Measurements from ENCODE around the gene DKK3. TPM values are rescaled to one million over a fixed set of nuclear protein-coding genes. Genes with fewer than 3 reads are reported as not detected.
A peak's percentile ranks its signal among the peaks of the same experiment; 100 is the strongest.
"Not testable (repeated sequence)": the region's sequence is repeated elsewhere in the genome, so short reads cannot be mapped to it uniquely, and the experiment has no call there.

DKK3 gene
- total RNA-seq, 2 experiments from 2014 or later, result 8.1 to 12.0 TPM

- Mint-ChIP-seq H3K36me3 (no peaks in the 10 kb centered on the region), H3K9me3 (no peaks in the 10 kb centered on the region), H3K27me3 (peaks cover 16% of the 10 kb centered on the region), H3K27ac (no peak overlapping the region), H3K4me1 (peaks cover 7% of the 10 kb centered on the region), H3K4me3 (no peak overlapping the region)
- ATAC-seq (ENCODE audit: low read depth), result no peak
- POLR2A ChIA-PET, result no interaction called here
- no peak for DNase-seq
These were observed 36.4 kb upstream of the DKK3 start for GRCh38 chr11:12044799-12045198.

- Mint-ChIP-seq H3K27ac (no peak overlapping the region), H3K36me3 (no peaks in the 10 kb centered on the region), H3K4me1 (peaks cover 7% of the 10 kb centered on the region), H3K27me3 (peaks cover 16% of the 10 kb centered on the region), H3K9me3 (no peaks in the 10 kb centered on the region), H3K4me3 (no peak overlapping the region)
- POLR2A ChIA-PET, result no interaction called here
- DNase-seq (peak; percentile 69), ATAC-seq (ENCODE audit: low read depth) (peak; percentile 70)
These were observed 35.7 kb upstream of the DKK3 start for GRCh38 chr11:12043959-12044791.

DNA sequence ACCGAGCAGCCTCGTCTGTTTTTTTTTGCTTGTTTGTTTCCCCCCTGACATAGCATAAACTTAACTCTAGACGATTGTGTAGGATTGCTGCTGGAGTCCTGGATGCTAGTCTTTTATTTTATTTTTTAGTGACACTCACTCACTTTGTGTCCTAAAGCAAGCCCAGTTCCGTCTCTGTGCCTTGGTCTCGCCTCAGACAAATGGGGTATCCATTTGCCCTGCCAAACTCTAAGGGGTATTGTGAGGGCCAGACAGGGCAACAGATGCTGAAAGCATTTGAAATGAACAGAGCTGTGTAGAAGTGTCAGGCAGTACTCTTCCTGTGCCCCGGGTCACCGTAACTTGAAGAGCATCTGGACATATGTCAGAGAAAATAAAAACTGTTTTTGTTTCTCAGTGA lies 34.8 kb upstream of the DKK3 start:
- no peak overlapping the region for H3K4me3 Mint-ChIP-seq
- H3K27me3 Mint-ChIP-seq, result peaks cover 16% of the 10 kb centered on the region
- no peak overlapping the region for H3K27ac Mint-ChIP-seq
- ATAC-seq (ENCODE audit: low read depth) (no peak), DNase-seq (no peak)
- H3K4me1 Mint-ChIP-seq, result peaks cover 5% of the 10 kb centered on the region
- no peaks in the 10 kb centered on the region for H3K9me3 Mint-ChIP-seq
- no peaks in the 10 kb centered on the region for H3K36me3 Mint-ChIP-seq
- POLR2A ChIA-PET, result no interaction called here

- Mint-ChIP-seq H3K27me3 (peaks cover 19% of the 10 kb centered on the region), H3K4me1 (peaks cover under 1% of the 10 kb centered on the region), H3K27ac (no peak overlapping the region), H3K9me3 (no peaks in the 10 kb centered on the region), H3K36me3 (no peaks in the 10 kb centered on the region), H3K4me3 (no peak overlapping the region)
- no peak for DNase-seq
- POLR2A ChIA-PET, result no interaction called here
- ATAC-seq (ENCODE audit: low read depth), result no peak
These were observed 33.8 kb upstream of the DKK3 start for GRCh38 chr11:12042215-12042676.

- DNase-seq; H3K4me3 Mint-ChIP-seq; H3K9me3 Mint-ChIP-seq; H3K4me1 Mint-ChIP-seq; POLR2A ChIA-PET; H3K27ac Mint-ChIP-seq; ATAC-seq (ENCODE audit: low read depth); H3K36me3 Mint-ChIP-seq: not testable (repeated sequence)
- peaks cover 28% of the 10 kb centered on the region for H3K27me3 Mint-ChIP-seq
These were observed 32.3 kb upstream of the DKK3 start for GRCh38 chr11:12040719-12041118.

DNA sequence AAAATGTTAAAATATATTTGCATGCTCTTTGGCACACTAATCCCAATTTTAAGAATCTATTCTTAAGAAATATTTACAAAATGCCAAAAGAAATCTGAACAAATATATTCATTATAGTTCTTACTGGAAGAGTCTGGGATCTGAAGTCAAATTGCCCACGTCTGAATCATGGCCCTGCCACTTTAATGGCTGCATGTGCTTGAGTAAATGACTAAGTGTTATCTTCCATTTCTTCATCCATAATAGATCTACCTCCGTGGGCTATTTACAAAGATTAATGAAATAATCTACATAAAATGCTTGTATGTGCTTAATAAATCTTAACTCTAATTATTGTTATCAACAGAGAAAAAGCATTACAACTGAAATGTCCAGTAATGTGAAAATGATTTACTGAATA lies 24.5 kb upstream of the DKK3 start:
- Mint-ChIP-seq H3K27me3 (peaks cover 38% of the 10 kb centered on the region), H3K4me1 (no peaks in the 10 kb centered on the region), H3K9me3 (no peaks in the 10 kb centered on the region), H3K36me3 (no peaks in the 10 kb centered on the region), H3K27ac (no peak overlapping the region), H3K4me3 (no peak overlapping the region)
- DNase-seq, result no peak
- POLR2A ChIA-PET, result no interaction called here
- no peak for ATAC-seq (ENCODE audit: low read depth)

DNA sequence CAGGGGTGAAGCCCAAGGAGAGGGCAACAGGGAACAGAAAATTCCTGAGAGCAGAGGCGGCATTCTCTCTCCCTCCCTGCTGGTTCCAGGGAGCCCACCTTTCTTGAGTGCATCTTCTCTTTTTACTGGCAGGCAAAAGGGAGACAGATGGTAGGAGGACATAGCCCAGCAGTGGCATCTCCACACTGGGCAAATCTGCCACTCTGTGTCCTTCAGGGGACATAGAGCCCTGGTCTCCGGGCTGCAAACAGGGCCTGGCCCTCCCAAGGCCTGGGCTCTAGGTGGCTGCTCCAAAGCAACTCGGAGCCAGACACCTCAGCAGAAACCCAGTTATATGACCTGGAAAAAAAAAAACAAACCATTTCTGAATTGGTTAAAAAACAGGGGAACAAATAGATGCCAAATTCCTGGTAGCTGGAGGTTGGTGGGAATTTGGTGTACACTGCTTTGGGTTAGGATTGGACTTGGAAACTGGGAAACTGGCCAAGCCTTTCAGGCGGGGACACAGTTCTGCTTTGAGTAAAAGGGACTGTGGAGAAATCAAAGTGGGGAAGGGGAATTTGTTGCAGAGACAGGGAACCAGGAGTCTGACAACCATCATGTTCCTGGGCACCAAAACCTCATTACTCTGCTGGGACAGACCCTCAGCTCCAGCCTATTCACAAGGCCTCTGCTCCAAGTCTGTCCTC lies 23.6 kb upstream of the DKK3 start:
- Mint-ChIP-seq H3K4me3 (no peak overlapping the region), H3K27me3 (peaks cover 30% of the 10 kb centered on the region), H3K27ac (no peak overlapping the region), H3K9me3 (no peaks in the 10 kb centered on the region), H3K4me1 (no peaks in the 10 kb centered on the region), H3K36me3 (no peaks in the 10 kb centered on the region)
- ATAC-seq (ENCODE audit: low read depth) (no peak), DNase-seq (no peak)
- POLR2A ChIA-PET, result no interaction called here

- Mint-ChIP-seq H3K9me3 (no peaks in the 10 kb centered on the region), H3K36me3 (no peaks in the 10 kb centered on the region), H3K4me3 (no peak overlapping the region), H3K27me3 (peaks cover 10% of the 10 kb centered on the region), H3K27ac (no peak overlapping the region), H3K4me1 (peaks cover 6% of the 10 kb centered on the region)
- no peak for ATAC-seq (ENCODE audit: low read depth)
- POLR2A ChIA-PET, result no interaction called here
- DNase-seq, result no peak
These were observed 21.4 kb upstream of the DKK3 start for GRCh38 chr11:12029738-12030363.

DNA sequence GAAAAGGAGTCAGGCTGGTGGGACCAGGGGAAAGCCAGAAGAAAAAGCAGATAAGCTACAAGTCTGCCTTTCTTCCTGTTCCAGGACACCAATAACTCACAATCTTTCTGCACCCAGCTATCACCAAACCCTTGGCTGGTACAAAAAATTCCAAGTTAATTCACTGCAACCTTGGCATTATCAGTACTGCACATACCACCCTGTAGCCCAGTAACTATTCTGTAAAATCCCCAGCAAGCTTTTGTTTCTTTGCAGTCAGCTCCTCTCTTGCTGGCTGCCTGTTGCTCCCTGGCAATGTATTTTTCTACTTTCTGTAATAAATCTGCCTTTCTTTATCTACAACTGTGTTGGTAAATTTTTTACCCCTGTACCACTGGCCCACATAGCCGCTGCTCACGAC lies 20.7 kb upstream of the DKK3 start:
- Mint-ChIP-seq H3K9me3 (peaks cover 4% of the 10 kb centered on the region), H3K4me3 (no peak overlapping the region), H3K4me1 (peaks cover 6% of the 10 kb centered on the region), H3K27ac (no peak overlapping the region), H3K36me3 (no peaks in the 10 kb centered on the region), H3K27me3 (peaks cover 7% of the 10 kb centered on the region)
- POLR2A ChIA-PET, result no interaction called here
- ATAC-seq (ENCODE audit: low read depth), result no peak
- DNase-seq, result no peak

- POLR2A ChIA-PET, result no interaction called here
- no peaks in the 10 kb centered on the region for H3K36me3 Mint-ChIP-seq
- DNase-seq, result no peak
- peaks cover 4% of the 10 kb centered on the region for H3K27me3 Mint-ChIP-seq
- no peak overlapping the region for H3K4me3 Mint-ChIP-seq
- no peak for ATAC-seq (ENCODE audit: low read depth)
- H3K9me3 Mint-ChIP-seq, result peaks cover 6% of the 10 kb centered on the region
- peaks cover 6% of the 10 kb centered on the region for H3K4me1 Mint-ChIP-seq
- H3K27ac Mint-ChIP-seq, result no peak overlapping the region
These were observed 19.9 kb upstream of the DKK3 start for GRCh38 chr11:12028303-12028702.

DNA sequence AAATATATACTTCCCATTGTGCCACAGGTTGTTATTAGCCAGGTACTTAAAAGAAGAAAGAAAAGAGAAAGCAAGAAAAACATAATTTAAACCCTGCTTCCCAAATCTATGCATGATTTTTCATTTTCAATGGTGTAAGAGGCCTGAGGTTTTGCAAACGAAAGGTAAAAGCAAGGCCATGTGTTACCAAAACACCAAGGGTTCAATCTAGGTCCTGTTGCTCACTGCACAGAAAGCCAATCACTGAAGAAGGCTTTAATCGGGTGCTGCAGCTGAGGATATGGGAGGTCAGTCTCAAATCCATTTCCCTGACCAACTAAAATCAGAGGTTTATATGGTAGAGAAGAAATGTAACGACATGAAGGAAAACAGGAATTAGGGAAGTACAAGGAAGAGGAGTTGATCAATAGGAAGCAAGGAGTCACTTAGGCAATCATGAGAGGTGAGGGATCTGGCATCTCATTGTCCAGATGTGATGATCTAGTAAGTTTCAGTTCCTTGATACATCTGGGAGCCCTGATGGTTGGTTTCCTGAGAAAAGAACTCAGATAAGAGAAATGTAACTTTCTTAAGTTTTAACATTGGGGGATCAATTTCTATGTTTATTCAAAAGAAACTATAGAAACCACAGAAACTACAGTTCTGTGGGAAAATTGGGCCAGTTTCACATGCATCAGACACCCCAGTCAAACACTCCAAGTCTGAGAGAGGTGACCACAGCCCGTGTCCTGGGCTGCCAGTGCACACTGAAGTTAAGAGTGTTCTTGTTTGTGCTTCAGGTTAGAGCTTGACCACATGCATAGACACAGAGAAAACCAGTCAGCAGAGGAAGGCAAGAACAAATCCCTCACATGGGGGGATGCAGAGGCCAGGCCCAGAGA lies 18.1 kb upstream of the DKK3 start:
- DNase-seq (no peak), ATAC-seq (ENCODE audit: low read depth) (no peak)
- POLR2A ChIA-PET, result no interaction called here
- H3K4me3 Mint-ChIP-seq, result no peak overlapping the region
- H3K27ac Mint-ChIP-seq, result no peak overlapping the region
- peaks cover 6% of the 10 kb centered on the region for H3K9me3 Mint-ChIP-seq
- no peaks in the 10 kb centered on the region for H3K36me3 Mint-ChIP-seq
- peaks cover 6% of the 10 kb centered on the region for H3K4me1 Mint-ChIP-seq
- H3K27me3 Mint-ChIP-seq, result peaks cover 5% of the 10 kb centered on the region

DNA sequence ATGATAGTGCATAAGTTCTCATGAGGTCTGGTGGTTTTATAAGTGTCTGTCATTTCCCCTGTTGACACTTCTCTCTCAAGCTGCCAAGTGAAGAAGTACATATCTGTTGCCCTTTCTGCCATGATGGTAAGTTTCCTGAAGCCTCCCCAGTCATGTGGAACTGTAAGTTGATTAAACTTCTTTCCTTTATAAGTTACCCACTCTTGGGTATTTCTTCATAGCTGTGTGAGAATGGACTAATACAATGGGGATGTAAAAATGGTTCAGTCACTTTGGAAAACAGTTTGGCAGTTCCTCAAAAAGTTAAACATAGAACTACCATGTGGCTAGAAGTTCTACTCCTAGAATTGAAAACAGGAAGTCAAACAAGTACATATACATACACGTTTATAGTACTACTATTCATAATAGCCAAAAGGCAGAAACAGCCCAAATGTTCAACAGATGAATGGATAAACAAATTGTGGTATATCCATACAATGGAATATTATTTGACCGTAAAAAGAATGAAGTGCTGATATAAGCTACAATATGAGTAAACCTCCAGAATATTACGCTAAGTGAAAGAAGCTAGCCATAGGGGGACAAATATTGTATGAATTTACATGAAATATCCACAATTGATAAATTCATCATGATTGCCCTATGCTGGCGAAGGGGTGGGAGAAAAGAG lies 16.0 kb upstream of the DKK3 start:
- ATAC-seq (ENCODE audit: low read depth) (no peak), DNase-seq (no peak)
- POLR2A ChIA-PET, result no interaction called here
- Mint-ChIP-seq H3K4me1 (peaks cover 6% of the 10 kb centered on the region), H3K27ac (no peak overlapping the region), H3K36me3 (no peaks in the 10 kb centered on the region), H3K9me3 (peaks cover 6% of the 10 kb centered on the region), H3K4me3 (no peak overlapping the region), H3K27me3 (peaks cover 11% of the 10 kb centered on the region)

- POLR2A ChIA-PET, result no interaction called here
- peaks cover 6% of the 10 kb centered on the region for H3K9me3 Mint-ChIP-seq
- H3K27ac Mint-ChIP-seq, result no peak overlapping the region
- peaks cover 11% of the 10 kb centered on the region for H3K27me3 Mint-ChIP-seq
- H3K4me1 Mint-ChIP-seq, result peaks cover 6% of the 10 kb centered on the region
- H3K4me3 Mint-ChIP-seq, result no peak overlapping the region
- ATAC-seq (ENCODE audit: low read depth) (no peak), DNase-seq (no peak)
- H3K36me3 Mint-ChIP-seq, result no peaks in the 10 kb centered on the region
These were observed 14.6 kb upstream of the DKK3 start for GRCh38 chr11:12023015-12023414.
